GM18519 (cell line): ENCODE measurements around the gene MAST3.
A peak's percentile ranks its signal among the peaks of the same experiment; 100 is the strongest.

Source experiments
- ATAC-seq: cut with Tn5 transposase; IDR thresholded peaks from one replicate; pipeline ENCODE4 v1.9.1; 2021; ENCODE audit warnings: mild to moderate bottlenecking, moderate library complexity; ENCODE audit not compliant: unreplicated experiment, low FRiP score

MAST3 gene

DNA sequence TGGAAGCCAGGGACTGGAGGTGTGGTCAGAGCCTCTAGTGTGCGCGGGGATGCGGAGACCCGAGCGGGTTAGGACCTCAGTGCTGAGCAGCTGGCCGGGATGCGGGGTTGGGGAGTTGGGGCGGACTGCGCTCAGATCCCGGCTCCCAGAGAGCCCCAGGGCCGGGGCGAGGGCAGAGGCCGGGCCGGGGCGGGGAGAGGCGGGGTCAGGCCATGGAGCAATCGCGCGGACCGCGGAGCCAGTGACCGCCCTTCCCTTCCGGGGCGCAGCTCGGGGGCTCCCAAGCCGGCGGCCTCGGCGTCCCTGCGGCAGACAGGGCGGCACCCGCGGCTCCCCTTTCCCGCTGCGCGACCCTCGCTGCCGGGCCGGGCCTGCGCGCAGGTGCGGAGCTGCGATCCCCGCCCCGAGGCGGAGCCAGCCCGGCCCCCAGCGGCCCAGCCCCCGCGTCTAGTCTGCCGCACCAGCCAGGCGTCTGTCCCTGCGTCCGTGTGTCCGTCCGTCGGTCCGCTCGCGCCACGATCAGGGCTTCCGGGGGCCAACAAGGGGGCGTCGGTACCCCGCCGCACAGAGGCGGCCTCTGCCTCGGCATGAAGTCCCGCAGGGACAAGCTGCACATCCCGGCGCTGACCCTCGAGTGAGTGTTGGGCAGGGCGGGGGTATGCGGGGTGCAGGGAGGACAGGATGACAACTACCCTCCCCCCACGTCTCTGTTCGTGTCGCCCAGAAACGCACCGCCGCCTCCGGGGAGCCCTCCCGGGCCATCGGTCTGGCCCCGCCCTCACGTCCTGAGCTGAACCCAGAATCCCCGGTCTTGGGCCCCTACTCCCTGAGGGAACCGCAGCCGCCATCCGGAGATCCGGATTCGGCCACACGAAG, 12.4 kb downstream of the MAST3 start:
- no peak for ATAC-seq

DNA sequence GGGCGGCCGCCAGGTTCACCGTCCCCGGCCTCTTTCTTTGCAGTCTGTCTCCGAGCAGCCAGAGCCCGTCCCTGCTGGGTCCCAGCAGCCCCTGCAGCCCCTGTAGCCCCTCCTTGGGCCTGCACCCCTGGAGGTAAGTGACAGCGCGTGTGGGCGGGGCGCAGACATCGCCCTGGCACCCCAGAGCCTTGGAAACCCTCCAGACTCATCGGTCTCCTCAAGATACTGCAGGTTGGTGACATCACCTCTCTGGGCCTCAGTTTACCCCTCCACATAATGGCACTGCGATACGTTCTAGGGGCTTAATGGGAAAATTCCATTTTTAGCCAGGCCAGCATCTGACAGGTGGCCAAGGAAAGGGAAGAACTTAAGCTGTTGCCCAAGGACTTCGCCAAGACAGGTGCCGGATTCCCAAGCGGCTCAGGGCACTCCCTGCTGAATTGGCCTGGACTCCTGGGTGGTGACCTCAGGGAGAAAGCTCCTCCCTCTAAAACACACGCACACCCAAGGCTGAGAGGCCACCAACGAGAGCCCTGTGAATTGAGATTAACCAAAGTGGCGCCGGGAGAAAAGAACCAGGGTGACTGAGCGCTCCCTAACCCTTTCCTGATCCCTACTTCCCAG, 13.1 kb downstream of the MAST3 start:
- ATAC-seq: no peak

DNA sequence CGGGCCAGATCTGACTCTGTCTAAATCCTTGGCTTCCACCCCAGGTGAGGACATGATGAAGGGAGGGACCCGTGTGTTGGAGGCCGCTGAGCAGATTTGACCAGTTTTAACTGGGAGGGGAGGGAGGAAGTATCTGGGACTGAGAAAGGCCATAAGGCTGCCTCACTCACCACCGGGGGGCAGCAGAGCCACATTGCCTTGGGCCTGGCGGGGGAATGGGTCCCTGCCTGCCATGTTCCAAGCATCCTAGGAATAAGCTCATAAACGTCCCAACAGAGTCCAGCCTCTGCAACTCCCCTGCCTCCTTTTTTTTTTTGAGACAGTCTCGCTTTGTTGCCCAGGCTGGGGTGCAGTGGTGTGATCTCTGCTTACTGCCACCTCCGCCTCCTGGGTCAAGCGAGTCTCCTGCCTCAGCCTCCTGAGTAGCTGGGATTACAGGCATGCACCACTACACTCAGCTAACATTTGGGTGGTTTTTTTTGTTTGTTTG, 15.5 kb downstream of the MAST3 start:
- no peak for ATAC-seq

DNA sequence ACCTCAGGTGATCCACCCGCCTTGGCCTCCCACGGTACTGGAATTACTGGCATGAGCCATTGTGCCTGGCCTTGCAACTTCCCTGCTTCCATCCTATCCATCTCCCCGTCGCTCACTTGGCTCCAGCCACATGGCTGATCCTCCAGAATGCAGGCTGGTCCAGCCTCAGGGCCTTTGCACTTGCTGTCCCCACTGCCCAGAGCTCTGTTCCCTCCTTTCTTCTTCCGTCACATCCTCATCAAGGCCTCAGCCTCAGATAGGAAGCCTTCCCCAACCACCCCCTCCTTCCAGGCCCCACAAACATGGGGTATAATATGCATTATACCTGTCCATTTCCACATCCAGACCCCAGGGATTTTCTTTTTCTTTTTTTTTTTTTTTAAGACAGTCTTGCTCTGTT, 16.2 kb downstream of the MAST3 start:
- ATAC-seq: no peak

DNA sequence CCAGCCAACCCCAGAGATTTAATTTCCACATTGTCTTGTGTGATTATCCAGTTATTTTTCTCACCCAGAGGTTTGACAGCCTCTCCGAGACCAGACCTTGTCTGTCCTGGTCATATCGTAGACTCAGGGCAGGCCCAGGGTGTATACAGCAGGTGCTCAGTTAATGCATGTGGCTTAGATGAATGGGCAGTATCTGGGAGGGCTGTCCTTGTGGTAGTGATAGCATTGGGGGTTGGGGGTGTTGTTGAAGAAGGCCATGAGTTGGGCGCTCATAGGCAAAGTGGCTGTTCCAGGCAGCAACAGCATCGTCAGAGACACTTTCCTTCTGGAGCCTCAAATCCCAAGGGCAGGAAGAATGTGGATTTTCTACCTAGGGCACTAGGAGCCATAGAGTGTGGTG, 16.9 kb downstream of the MAST3 start:
- no peak for ATAC-seq

DNA sequence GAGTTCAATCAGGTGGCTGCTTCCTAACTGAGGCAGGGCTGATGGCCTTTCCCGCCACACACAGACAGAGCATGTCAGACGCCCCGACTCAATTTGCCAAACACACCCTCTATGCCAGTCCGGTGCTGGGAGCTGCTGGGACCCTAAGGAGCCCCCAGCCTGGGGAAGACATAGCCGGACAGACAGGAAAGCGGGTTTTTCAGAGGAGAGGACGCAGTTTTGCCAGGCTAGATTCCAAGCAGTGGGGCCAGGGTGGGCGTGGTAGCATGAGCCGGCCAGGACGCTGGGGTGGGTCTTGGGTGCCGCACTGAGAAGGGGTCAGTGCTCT, 19.8 kb downstream of the MAST3 start:
- ATAC-seq: no peak

DNA sequence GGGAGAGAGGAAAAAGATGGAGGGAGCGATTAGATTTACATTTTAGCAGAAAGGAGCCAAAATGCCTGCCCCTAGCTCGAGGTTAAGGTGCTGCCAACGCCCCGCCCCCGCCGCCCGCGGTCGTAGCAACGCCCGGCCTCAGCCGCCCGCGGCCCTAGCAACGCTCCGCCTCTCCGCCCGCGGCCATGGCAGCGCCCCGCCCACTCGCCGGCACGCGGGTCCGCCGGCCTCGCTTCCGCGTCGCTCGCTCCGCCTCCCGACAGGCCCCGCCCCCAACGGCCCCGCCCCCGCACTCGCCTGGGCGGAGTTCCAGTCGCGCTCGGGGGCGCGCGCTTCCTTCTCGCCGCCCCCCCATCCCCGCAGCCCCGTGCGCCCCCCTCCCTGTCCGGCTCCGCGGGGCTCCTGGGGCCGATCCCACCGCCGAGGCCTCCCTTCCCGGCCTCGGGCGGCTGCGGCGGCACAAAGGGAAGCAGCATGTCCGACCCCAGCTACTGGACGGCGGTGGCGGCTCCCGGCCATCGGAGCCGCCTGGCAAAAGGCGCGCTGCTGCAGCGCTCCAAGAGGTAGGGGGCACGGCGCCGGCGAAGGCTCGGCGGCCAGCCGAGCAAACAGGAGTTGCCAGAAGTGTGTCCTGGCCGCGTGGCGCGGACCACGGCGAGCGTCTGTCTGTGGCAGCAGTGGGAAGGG, 20.3 kb downstream of the MAST3 start:
- peak; percentile 79 for ATAC-seq

DNA sequence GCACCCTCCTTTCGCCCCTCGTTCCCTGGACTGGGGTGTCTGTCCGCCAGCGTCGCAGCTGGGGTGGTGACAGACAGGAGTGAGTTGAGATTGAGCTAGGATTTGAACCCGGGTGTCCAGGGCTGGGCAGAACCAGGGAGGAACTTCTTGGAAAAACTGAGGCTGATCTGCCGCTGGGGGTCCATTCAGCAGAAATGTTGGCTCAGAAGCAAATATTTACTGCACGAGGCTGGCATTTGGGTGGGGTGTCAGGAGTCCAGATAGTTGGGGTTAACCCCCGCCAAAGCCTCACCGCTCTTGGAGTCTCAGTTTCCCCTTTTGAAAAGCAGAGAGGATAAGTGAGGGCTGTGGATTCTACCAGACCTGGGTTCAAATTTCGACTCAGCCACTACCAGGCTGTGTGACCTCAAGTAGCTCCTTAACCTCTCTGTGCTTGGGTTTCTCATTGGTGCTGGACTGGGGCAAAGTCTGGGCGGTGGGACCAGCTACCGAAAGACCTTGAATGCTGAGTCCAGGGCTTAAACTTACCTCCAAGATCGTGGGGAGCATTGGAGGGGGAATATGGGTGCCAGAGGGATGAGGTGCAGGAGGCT, 20.9 kb downstream of the MAST3 start:
- ATAC-seq: no peak

DNA sequence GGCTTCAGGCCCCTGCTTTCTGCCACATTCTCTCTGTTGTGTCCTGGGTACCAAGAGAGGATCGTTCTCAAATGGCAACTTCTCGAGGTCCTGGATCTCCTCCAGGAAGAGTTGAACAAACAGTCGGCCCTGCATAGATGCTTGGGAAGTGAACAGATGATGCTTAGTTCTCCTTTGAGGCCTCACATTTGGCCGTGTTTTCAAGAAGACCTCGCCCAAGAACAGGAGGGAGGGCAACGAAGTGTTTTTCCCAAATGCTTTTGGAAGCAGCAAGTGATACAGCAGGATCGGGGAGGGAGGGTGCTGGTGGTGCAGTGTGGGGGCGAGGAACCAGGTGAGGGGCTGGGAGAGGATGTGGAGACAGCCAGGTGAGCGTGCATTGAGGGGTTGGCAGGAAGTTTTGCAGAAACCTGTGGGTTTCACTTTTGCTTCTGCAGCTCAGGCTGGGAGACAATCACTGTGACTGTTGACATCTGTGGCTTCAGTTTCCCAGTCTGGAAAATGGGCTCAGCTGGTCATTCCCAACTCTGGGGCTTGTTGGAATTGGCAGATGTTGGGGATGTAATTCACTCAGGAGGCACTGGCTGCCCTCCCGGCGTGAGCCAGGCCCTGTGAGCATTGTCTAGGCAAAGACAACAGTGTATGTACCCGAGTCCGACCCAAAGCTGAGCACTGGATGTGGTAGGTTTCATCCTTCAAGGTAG, 21.6 kb downstream of the MAST3 start:
- ATAC-seq: no peak

DNA sequence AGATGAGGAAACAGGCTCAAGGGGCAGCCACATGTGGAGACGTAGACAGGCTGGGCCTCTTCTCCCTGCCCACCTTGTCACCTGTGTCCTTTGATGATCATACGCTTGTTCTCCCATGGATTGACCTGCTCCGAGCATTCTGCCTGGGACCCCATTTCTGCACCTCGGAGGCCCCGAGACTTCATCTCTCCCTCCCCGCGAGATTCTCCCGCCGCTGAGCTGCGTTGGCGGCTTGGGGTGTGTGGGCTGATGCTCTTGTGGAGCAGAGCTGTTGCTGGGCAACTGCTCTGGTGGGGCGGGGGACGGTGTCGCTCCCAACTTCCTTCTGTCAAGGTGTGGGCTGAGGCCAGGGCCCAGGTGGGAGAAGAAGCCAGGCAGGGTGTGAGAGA, 22.1 kb downstream of the MAST3 start:
- ATAC-seq: no peak

DNA sequence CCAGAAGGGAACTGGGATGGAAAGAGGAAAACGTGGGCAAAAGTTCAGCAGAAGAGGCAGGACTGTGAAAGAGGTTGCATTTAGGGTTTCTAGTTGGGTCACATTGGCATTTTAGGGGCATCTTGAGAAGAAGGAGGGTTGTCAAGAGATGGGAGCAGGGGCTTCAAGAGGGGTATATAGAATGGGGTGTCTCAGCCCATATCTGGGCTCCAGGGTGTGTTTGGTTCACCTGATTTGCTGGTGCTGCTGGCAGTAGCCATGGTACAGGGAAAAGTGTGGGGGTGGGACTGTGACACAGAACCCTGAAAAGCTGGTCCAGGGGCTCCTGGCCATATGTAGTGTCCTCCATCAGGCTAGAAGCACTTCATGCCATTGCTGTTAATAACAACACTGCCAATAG, 22.5 kb downstream of the MAST3 start:
- no peak for ATAC-seq

DNA sequence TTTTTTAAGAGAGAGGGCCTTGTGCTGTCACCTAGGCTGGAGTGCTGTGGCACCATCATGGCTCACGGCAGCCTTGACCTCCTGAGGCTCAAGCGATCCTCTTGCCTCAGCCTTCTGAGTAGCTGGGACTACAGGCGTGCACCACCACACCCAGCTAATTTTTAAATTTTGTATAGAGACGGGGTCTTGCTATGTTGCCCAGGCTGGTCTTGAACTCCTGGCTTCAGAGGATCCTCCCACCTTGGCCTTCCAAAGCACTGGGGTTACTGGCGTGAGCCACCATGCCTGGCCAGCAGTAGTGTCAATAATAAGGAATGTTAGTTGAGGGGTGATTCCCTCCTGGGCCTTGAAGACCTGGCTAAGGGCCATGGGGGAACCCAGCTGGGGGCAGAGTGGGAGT, 23.6 kb downstream of the MAST3 start:
- no peak for ATAC-seq

DNA sequence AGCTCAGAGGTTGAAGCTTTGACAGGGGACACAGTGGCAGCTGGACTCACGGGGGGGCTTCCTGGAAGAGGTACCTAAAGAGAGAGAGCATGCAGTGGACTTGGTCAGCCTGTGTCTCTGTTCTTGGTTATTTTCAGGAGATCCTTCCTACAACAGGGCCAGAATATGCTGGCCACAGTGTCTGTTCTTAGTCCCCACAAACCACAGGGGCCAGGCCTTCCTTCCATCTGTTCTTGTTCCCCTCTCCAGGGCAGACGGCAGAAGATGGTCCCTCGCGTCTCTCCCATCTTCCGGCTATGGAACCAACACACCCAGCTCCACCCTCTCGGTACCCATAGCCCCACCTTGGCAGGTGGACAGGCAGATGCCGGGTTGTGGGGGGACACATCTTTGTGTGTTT, 24.8 kb downstream of the MAST3 start:
- ATAC-seq: no peak

DNA sequence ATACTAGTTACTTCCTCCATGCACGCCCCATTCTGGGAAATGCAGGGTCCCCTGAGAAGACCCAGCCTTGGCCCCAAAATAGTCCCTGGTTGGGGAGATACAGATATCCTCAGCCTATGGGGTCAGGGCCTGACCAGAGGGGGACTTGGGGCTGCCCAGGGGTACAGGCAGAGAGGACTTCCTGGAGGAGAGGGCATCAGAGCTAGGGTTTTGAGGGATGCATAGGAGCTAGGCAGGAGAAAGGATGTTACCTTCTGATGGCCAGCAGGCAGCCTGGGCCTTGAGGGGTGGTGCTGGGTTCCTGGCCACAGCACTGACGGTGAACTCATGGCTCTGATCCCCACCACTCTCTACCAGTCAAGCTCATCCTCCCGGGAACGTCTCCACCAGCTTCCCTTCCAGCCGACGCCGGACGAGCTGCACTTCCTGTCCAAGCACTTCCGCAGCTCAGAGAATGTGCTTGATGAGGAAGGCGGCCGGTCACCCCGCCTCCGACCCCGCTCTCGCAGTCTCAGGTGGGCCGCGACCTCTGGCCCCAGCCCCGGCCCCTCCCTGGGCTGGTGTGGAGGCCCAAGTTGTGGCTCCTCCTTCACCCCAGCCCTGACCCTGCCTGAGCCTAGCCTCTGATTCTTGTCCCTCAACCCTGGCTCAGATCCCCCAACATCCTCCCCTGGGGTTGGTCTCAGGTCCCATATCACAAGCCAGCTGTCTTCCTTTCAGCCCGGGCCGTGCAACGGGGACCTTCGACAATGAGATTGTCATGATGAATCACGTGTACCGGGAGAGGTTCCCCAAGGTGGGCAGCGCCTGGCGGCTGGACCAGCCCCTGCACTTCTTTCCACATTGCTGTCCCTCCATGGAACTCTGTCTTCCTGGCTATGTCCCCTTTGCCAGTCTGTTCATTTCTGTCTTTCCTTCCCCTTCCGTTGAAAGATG, 25.6 kb downstream of the MAST3 start:
- ATAC-seq: no peak

DNA sequence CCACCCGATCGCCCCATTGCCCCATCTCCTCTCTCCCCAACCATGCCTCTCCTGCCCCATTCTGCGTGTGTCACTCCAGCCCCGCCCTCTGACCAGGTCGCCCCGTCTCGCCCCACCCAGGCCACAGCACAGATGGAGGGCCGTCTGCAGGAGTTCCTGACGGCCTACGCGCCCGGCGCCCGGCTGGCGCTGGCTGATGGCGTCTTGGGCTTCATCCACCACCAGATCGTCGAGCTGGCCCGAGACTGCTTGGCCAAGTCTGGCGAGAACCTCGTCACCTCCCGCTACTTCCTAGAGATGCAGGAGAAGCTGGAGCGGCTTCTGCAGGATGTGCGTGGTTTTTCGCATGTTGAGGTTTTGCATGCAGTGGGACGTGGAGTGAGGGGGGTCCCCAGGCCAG, 26.2 kb downstream of the MAST3 start:
- ATAC-seq: no peak

DNA sequence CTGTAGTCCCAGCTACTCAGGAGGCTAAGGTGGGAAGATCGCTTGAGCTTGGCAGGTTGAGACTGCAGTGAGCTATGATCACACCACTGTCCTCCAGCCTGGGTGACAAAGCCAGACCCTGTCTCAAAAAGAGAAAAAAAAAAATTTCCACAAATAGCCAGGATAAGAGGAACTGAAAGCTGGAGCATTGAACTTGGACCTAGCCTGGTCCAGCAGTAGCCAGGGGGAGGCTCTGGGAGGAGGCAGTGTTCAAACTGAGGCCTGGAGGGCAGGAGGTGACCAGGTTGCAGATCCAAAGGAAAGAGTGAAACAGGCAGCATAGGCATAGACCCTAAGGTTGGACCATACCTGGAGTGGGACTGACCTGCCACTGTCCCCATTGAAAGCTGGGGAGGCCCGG, 28.5 kb downstream of the MAST3 start:
- no peak for ATAC-seq

DNA sequence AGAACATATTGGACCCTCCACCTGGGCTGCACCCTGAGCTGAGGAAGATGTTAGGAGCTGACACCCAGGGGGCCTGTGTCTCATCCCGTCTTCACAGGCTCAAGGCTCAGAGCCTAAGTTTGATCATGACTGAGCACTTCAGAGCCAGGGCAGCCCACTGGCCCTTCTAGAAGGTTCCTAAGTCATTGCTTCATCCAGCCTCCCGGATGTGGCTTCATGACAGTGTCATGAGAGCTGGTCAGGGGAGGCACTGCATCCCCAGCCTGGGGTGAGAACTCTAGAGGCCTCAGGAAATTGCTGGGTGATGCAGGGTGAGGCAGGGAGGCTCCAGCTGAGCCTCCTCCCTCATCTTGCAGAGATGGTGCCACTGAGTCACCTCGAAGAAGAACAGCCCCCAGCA, 30.5 kb downstream of the MAST3 start:
- ATAC-seq: no peak

DNA sequence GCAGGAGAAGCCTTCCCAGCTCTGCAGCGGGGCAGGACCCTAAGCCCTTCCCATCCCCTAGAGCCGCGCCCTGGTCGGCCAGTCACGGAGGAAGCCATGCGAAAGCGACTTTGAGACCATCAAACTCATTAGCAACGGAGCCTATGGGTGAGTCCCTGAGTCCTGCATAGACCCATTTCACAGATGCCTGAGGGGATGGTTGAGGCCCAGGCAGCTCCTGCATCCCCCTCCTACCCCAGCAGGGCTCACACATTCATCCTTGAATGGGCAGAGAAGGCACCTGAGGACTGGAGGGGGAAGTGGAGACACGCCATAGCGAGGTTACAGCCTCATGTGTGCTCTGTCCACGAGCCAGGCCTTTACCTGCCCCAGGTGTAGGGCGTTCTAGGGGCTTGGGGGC, 31.2 kb downstream of the MAST3 start:
- ATAC-seq: no peak

DNA sequence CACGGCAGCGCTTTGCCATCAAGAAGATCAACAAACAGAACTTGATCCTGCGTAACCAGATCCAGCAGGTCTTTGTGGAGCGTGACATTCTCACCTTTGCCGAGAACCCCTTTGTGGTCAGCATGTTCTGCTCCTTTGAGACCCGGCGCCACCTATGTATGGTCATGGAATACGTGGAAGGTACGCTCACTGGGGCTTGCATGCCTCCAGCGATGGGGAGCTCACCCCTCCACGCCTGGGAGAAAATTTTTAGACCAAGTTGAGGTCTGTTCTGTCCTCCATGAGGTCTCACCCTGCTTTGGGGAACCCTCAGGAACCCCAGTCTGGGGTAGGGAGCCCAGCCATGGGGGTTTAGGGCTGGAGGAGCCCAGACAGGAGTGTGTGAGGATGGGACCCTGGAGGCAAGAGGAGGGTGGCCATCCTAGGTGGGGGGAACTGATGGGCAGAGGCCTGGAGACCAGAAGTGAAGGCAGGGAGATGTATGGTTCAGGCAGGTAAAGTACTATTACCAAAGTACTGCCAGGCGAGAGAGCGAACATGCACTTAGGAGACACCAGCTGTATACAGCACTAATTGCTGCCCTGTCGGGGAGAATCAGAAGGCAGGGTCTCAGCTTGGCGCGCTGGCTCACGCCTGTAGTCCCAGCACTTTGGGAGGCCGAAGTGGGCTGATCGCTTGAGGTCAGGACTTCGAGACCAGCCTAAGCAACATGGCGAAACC, 33.1 kb downstream of the MAST3 start:
- ATAC-seq: no peak
